Mononuclear cell (primary cell): ENCODE results near the gene MAGIX. TPM values are rescaled to one million over a fixed set of nuclear protein-coding genes. Genes with fewer than 3 reads are reported as not detected.
"Not testable (repeated sequence)": the region's sequence is repeated elsewhere in the genome, so short reads cannot be mapped to it uniquely, and the experiment has no call there.

Experiments
- H3K27me3 ChIP-seq: 2 replicates; pipeline ENCODE4 v1.6.0; 2011; ENCODE audit warnings: low read length, control low read depth; ENCODE audit not compliant: insufficient read depth
- H3K4me1 ChIP-seq: 2 replicates; pipeline ENCODE4 v1.5.1; 2011; ENCODE audit warnings: mild to moderate bottlenecking, low read length, control low read depth; ENCODE audit not compliant: insufficient read depth
- H3K4me3 ChIP-seq: 2 replicates; pipeline ENCODE4 v1.5.1; 2011; ENCODE audit warnings: mild to moderate bottlenecking, low read length, moderate library complexity
- H3K9me3 ChIP-seq: 2 replicates; pipeline ENCODE4 v1.5.1; 2011; ENCODE audit warnings: low read depth, mild to moderate bottlenecking, control low read depth, low read length
- total RNA-seq: library from RNA; depleted of rRNA; stranded (reverse); fragments of >200 nt; gene quantifications from one replicate; pipeline ENCODE4 v1.2.3, GENCODE V29; 2012

MAGIX gene
- total RNA-seq, 1 donor, result 0.42 TPM

GRCh38 chrX:49148390-49149100, 14.0 kb upstream of the MAGIX start:
- H3K9me3 ChIP-seq, H3K4me1 ChIP-seq, H3K27me3 ChIP-seq, H3K4me3 ChIP-seq: not testable (repeated sequence)

- not testable (repeated sequence) for H3K4me1 ChIP-seq, H3K9me3 ChIP-seq, H3K4me3 ChIP-seq, H3K27me3 ChIP-seq
Measured at GRCh38 chrX:49149291-49149690, 13.3 kb upstream of the MAGIX start.

- Histone ChIP-seq H3K9me3 (no peaks in the 10 kb centered on the region), H3K4me1 (peaks cover 13% of the 10 kb centered on the region), H3K4me3 (no peak overlapping the region), H3K27me3 (no peaks in the 10 kb centered on the region)
Measured at GRCh38 chrX:49153467-49153866, 9.1 kb upstream of the MAGIX start.

GRCh38 chrX:49155243-49155899, 7.2 kb upstream of the MAGIX start:
- Histone ChIP-seq H3K4me1 (peaks cover 13% of the 10 kb centered on the region), H3K27me3 (no peaks in the 10 kb centered on the region), H3K4me3 (peak overlapping the region; percentile 52), H3K9me3 (no peaks in the 10 kb centered on the region)

DNA sequence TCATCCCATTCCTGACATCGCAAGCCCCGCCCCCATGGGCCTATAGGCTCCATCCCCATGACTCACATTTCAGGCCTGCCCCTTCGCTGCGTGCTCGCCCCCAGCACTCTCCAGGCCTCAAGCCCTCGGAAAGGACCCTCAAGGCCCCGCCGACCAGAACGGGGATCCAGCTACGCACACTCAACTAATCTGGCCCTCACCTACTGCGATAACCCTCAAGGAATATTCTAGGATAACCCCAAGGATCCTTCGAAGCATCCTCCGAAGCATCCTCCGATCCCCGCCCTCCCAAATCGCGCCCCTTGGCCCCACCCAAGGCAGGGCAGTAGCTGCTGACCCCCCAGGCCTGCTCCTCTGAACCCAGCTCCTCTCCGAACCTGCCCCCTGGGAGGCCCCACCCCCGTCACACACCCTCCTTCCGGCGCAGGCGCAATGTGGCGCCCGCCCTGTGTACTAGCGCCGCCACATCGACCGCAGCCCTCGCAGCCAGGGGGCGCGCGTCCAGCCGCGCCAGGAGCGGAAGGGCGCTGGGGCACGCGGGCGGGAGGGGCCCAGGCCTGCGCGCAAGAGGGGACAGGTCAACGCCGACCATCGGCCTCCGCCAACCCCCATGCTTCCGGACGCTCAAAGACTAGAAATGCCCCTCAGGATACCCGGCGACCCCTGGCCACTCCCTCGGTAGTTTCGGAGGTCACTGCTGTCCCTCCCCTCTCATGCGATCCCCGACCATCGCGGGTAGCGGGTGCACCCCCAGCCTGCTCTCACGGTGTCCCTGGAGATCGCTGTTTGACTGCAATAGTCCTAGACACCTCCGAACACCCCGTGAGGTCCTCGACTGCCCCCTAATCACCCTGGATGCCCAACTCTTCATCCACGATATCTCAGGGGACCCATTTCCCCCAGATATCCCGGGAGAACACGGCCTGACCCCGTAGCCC, 6.4 kb upstream of the MAGIX start:
- peak overlapping the region; percentile 52 for H3K4me3 ChIP-seq
- no peaks in the 10 kb centered on the region for H3K9me3 ChIP-seq
- no peaks in the 10 kb centered on the region for H3K27me3 ChIP-seq
- peaks cover 13% of the 10 kb centered on the region for H3K4me1 ChIP-seq

- Histone ChIP-seq H3K4me3 (no peak overlapping the region), H3K27me3 (no peaks in the 10 kb centered on the region), H3K4me1 (peaks cover 13% of the 10 kb centered on the region), H3K9me3 (no peaks in the 10 kb centered on the region)
Measured at GRCh38 chrX:49157194-49157593, 5.4 kb upstream of the MAGIX start.

DNA sequence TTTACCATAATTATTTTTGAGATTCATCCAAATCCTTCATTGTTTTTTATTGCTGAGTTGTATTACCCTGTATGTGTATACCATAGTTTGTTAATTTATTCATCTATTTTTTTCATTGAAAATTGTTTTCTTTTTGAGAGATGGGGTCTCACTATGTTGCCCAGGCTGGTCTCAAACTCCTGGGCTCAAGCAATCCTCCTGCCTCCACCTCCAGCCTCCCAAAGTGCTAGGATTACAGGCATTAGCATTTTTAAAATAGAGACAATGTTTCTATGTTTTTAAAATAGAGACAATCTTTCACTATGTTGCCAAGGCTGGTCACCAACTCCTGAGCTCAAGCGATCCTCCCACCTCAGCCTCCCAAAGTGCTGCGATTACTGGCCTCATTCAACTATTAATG, 1.6 kb upstream of the MAGIX start:
- Histone ChIP-seq H3K4me3 (no peak overlapping the region), H3K27me3 (no peaks in the 10 kb centered on the region), H3K4me1 (peaks cover 19% of the 10 kb centered on the region), H3K9me3 (no peaks in the 10 kb centered on the region)

DNA sequence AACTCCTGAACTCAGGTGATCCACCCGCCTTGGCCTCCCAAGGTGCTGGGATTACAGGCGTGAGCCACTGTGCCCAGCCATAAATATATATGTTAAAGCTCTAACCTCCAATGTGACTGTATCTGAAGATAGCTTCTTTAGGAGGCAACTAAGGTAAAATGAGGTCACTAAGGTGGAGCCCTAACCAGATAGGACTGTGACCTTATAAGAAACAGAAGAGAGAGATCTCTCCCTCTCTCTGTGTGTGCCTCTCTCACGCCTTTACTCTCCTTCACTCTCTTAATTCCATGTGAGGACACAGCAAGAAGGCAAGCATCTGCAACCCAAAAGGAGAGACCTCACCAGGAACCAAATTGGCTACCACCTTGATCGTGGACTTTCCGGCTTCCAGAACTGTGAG, 926 bp upstream of the MAGIX start:
- H3K27me3 ChIP-seq, result no peaks in the 10 kb centered on the region
- peaks cover 21% of the 10 kb centered on the region for H3K4me1 ChIP-seq
- no peak overlapping the region for H3K4me3 ChIP-seq
- H3K9me3 ChIP-seq, result no peaks in the 10 kb centered on the region

GRCh38 chrX:49163555-49164419, 1.2 kb downstream of the MAGIX start:
- Histone ChIP-seq H3K4me1 (peaks cover 35% of the 10 kb centered on the region), H3K27me3 (no peaks in the 10 kb centered on the region), H3K4me3 (peak overlapping the region; percentile 25), H3K9me3 (no peaks in the 10 kb centered on the region)

DNA sequence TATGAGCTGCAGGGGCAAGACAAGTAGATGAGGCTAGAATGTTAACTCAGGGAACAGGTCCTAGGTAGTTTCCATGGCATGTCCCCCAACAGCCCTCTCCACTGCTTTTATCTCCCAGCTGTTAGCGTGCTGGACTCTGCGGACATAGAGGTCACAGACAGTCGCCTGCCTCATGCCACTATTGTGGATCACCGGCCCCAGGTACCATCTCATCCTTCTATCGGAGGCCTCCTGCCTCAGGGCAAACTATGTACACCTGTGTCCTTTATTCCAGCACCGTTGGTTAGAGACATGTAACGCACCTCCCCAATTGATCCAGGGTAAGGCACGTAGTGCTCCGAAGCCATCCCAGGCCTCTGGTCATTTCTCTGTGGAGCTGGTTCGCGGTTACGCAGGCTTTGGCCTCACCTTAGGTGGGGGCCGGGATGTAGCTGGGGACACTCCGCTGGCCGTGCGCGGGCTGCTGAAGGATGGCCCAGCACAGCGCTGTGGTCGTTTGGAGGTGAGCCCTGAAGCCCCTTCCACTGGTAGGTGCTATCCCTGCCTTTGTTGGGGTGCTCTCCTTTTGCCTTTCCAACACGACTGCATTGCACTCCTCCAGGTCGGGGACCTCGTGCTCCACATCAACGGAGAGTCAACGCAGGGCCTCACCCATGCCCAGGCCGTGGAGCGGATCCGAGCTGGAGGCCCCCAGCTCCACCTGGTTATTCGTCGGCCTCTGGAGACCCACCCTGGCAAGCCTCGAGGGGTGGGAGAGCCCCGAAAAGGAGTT, 2.2 kb downstream of the MAGIX start:
- peaks cover 44% of the 10 kb centered on the region for H3K4me1 ChIP-seq
- H3K27me3 ChIP-seq, result no peaks in the 10 kb centered on the region
- H3K9me3 ChIP-seq, result no peaks in the 10 kb centered on the region
- no peak overlapping the region for H3K4me3 ChIP-seq

DNA sequence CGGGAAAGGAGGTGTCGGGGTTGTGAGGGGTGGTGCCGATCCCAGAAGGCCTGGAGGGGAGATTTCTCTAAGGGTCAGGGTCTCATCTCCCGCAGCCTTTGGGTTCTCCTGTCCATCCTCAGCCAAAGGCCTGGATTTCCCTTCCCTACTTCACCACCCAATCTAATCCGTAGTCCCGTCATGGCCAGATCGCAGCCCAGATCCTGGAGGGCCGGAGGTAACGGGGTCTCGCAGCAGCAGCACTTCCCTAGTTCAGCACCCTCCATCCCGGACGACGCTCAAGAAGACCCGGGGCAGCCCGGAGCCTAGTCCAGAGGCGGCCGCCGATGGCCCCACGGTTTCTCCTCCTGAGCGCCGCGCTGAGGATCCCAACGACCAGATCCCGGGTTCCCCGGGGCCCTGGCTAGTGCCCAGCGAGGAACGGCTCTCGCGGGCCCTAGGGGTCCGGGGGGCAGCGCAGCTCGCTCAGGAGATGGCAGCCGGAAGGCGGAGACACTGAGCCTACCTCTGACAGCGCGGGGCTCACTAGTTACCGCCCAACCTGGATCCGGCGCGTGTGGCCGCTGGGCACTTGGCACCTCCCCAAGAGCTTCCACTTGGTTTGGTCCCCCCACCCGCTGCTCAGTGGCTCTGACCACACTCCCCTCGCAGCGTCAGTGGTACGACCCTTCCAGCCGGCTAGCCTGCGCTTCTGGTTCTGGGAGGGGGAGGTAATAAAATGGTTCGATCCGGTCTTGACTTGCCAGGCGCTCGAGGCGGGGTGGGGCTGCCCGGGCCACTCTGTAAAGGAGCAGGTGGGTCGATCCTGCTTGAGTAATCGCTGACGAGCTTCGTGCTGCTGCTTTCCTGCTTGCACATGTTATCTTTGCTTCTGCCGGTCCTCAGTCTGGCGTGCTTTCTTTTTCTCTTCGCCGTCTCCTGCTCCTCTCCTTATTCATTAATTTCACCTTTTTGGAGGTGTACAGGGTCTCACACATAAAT, 3.6 kb downstream of the MAGIX start:
- no peaks in the 10 kb centered on the region for H3K9me3 ChIP-seq
- peak overlapping the region; percentile 37 for H3K4me3 ChIP-seq
- no peaks in the 10 kb centered on the region for H3K27me3 ChIP-seq
- H3K4me1 ChIP-seq, result peaks cover 55% of the 10 kb centered on the region

DNA sequence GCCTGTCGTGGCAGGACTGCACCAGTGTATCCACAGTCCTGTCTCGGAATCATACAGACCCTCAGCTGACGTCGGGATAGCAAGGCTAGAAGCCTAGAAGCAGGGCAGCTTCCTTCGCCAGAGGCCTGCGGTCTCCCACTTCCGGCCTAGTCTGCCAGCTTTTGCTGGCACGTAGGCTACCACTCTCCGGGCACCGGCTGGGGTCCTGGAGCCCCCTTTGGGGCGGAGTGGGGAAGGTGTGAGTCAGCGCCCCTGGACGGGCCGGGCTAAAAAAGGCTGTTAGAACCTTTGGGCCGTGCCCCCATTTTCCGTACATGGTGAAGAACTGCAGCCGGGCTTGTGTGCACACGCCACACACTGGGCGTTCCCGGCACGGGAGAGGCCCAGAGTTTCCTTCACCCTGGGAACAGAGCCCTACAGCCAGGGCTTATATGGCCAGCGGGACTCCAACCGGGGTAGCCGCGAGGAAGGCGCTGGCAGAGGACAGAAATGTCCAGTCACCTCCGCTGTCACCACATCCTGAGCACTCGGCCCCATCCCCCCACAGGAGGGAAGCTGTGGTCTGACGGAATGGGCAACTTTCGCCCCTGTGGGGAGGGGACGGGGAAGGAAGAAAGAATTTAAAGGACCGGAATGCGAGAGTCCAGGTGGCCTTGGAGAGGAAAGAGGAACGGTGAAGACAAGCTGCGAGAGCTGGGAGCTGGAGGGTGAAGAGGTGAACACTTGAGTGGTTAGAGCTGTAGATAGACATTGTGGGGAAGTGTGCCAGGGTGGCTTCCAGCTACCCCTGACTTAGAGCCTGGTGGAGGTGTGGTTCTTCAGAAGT, 4.6 kb downstream of the MAGIX start:
- Histone ChIP-seq H3K27me3 (no peaks in the 10 kb centered on the region), H3K9me3 (no peaks in the 10 kb centered on the region), H3K4me3 (peak overlapping the region; percentile 37), H3K4me1 (peaks cover 55% of the 10 kb centered on the region)
